Measurements from ENCODE around the gene MOBP.

The MOBP gene

DNA sequence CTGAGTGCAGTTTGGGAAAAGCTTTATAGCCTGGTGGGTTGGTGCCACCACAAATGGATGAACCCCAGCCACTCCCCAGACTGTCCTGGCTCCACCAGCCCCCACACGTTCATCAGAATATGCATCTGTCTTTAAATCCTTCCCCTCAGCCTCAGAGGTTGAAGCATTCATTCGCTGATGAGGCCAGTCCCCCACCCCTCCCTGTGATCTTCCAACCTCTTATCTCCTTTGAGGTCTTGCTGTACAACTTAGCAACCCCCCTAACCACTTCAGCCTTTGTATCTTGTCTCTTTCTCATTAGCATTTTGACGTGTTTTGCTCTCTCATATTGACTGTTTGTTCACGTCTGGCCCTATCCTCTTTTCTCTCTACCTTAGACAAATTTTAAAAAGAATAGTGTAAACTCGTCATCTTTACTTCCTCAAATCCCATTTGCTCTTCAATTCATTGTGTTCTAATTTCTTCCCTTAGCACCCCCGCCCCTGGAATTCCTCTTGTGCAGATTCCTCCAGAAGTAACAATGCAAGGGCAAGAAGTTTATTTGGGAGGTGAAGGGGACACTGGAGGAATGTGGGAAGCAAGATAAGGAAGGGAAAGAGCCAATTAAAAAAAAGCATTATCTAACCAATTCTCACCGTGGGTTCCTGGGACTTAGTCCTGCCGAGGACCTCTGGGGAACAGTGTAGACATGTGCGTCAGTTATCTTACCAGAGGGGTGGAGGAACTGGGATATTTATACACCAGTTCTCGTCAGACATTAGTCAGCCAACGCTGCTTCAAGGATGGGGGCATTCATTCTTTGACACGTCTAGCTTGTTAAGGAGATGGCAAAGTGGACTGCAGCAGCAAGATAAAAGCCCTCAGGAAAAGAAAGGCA, 38.6 kb downstream of the MOBP start:
- Mint-ChIP-seq H3K27me3 (ENCODE audit: low read depth) (peaks cover 4% of the 10 kb centered on the region), H3K36me3 (ENCODE audit: low read depth) (no peaks in the 10 kb centered on the region), H3K4me3 (no peak overlapping the region), H3K9me3 (no peaks in the 10 kb centered on the region), H3K4me1 (no peaks in the 10 kb centered on the region), H3K27ac (no peak overlapping the region)
- TF ChIP-seq, protein P1, sequence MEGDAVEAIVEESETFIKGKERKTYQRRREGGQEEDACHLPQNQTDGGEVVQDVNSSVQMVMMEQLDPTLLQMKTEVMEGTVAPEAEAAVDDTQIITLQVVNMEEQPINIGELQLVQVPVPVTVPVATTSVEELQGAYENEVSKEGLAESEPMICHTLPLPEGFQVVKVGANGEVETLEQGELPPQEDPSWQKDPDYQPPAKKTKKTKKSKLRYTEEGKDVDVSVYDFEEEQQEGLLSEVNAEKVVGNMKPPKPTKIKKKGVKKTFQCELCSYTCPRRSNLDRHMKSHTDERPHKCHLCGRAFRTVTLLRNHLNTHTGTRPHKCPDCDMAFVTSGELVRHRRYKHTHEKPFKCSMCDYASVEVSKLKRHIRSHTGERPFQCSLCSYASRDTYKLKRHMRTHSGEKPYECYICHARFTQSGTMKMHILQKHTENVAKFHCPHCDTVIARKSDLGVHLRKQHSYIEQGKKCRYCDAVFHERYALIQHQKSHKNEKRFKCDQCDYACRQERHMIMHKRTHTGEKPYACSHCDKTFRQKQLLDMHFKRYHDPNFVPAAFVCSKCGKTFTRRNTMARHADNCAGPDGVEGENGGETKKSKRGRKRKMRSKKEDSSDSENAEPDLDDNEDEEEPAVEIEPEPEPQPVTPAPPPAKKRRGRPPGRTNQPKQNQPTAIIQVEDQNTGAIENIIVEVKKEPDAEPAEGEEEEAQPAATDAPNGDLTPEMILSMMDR (IDR thresholded peaks at IDR 0.05; ENCODE audit: unreplicated experiment in 3 of 3) = no peak

DNA sequence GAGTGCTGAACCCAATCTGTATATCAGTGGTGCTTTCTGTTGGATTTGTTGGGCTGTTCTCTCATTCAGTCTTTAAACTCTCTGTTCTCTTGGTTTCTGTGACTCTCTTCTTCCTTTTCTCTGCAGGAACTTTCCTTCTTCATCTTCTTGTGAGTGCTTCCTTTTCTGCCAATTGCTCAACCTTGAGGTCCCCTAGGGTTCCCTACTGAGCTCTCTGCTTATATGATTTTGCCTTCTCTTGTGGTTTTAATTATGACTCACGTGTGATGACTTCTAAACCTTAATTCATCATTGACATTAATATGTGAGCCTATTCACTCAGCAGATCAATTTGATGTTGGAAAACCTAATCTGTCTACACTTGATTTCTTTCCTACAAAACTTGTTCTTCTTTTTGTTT, 39.4 kb downstream of the MOBP start:
- no peak overlapping the region for H3K27ac Mint-ChIP-seq
- H3K9me3 Mint-ChIP-seq = no peaks in the 10 kb centered on the region
- TF ChIP-seq, protein P1 (IDR thresholded peaks at IDR 0.05; ENCODE audit: unreplicated experiment in 3 of 3) = no peak
- no peak overlapping the region for H3K4me3 Mint-ChIP-seq
- no peaks in the 10 kb centered on the region for H3K36me3 Mint-ChIP-seq (ENCODE audit: low read depth)
- H3K4me1 Mint-ChIP-seq = no peaks in the 10 kb centered on the region
- no peaks in the 10 kb centered on the region for H3K27me3 Mint-ChIP-seq (ENCODE audit: low read depth)

DNA sequence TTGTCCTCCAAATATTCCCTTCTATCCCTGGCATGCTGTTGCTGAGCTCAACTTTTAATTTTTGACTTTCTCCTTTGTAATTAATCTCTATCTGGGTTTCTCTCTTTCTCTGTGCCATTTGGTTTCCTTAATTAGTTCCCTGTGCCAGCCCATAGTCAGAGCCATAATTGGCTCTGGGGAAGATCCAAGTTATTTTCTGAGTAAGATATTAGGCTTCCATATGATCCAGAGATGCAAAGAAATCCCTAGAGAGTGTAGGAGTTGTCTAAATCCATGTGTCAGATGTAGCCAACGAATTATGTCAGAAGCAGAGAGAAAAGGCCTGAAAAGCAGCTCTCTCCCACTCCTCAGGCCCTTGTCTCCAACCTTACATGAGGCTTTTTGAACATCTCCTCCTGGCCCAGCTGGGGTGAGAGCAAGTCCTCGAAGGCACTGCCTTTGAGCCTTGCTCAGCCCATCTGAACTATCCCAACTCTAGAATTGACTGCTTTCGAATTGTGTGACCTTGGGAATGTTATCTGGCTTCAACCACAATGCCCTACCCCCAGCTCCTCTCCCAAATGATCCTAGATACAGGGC, 46.4 kb downstream of the MOBP start:
- no peaks in the 10 kb centered on the region for H3K9me3 Mint-ChIP-seq
- no peaks in the 10 kb centered on the region for H3K36me3 Mint-ChIP-seq (ENCODE audit: low read depth)
- H3K27me3 Mint-ChIP-seq (ENCODE audit: low read depth) = peaks cover 7% of the 10 kb centered on the region
- no peaks in the 10 kb centered on the region for H3K4me1 Mint-ChIP-seq
- H3K4me3 Mint-ChIP-seq = no peak overlapping the region
- TF ChIP-seq, protein P1 (IDR thresholded peaks at IDR 0.05; ENCODE audit: unreplicated experiment in 3 of 3) = no peak
- H3K27ac Mint-ChIP-seq = no peak overlapping the region

DNA sequence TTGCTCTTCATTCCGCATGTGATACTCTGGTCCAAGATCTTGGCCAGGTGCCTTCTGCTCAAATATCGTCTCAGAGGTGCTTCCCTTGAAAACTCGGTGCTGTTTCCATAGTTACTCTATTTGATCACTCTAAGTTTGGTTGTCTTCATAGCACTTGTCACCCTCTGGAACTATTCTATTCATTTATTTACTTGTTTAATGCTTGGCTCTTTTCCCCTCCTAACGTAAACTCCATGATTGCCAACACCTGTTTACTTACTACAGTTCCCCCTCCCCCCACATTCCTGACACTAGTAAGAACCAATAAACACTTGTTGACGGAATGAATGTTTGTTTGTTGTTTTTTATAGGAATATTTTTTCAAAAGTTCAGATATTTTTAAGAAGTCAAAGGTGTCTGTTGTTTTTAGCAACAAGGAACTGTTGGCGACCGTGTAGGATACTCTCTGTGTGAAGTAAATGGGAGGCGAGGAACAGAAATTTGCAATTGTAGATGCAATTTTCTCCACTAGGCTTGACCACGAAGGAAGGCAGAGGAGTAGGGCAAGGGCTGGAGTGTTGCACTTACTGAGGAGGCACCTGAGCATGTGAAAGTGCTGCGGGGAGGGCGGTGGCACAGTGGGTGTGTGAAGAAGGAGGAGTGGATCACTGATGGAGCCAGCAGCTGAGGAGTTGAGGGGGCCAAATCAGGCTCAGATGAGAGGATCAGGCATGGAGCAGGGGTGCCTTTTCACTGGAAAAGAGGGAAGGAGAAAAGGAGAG, 48.4 kb downstream of the MOBP start:
- Mint-ChIP-seq H3K36me3 (ENCODE audit: low read depth) (no peaks in the 10 kb centered on the region), H3K27me3 (ENCODE audit: low read depth) (peaks cover 7% of the 10 kb centered on the region), H3K27ac (no peak overlapping the region), H3K4me1 (no peaks in the 10 kb centered on the region), H3K9me3 (no peaks in the 10 kb centered on the region), H3K4me3 (no peak overlapping the region)
- TF ChIP-seq, protein P1 (IDR thresholded peaks at IDR 0.05; ENCODE audit: unreplicated experiment in 3 of 3) = no peak

DNA sequence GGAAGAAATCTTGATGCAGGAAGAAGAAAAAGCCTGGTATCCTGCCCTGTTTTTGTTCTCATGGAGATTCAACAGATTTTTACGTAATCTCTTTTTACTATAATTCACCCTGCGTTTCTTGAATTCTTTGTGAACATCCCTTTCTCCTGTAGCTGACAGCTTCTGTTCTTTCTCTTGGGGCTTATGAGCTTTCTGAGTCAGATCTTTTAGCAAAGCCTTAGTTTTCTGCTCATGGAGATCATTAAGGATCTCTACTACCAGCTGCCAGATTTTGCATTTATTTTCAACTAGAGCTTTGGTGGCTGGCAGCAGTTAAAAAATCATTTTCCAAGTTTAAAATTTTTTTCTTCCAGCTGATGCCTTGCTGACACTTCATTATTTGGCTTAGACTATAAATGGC, 51.6 kb downstream of the MOBP start:
- peaks cover 2% of the 10 kb centered on the region for H3K9me3 Mint-ChIP-seq
- no peaks in the 10 kb centered on the region for H3K4me1 Mint-ChIP-seq
- no peak overlapping the region for H3K27ac Mint-ChIP-seq
- H3K27me3 Mint-ChIP-seq (ENCODE audit: low read depth) = peaks cover 7% of the 10 kb centered on the region
- no peaks in the 10 kb centered on the region for H3K36me3 Mint-ChIP-seq (ENCODE audit: low read depth)
- no peak overlapping the region for H3K4me3 Mint-ChIP-seq
- TF ChIP-seq, protein P1 (IDR thresholded peaks at IDR 0.05; ENCODE audit: unreplicated experiment in 3 of 3) = no peak

Measured in nephron (organoid).